ENCODE results near the gene RALGAPB. TPM values are rescaled to one million over a fixed set of nuclear protein-coding genes. Genes with fewer than 3 reads are reported as not detected.
A peak's percentile ranks its signal among the peaks of the same experiment; 100 is the strongest.
"Not testable (repeated sequence)": the region's sequence is repeated elsewhere in the genome, so short reads cannot be mapped to it uniquely, and the experiment has no call there.

The RALGAPB gene
- total RNA-seq, 1 donor from 2014 or later, result 20.8 TPM

- DNase-seq (ENCODE audit: low read depth) (no peak), FAIRE-seq (no peak)
- TF ChIP-seq CTCF (IDR thresholded peaks at IDR 0.05; ENCODE audit: insufficient read depth, low read length, severe bottlenecking), result no peak
- no peaks in the 10 kb centered on the region for H3K27me3 ChIP-seq (ENCODE audit: control insufficient read depth, insufficient read depth, low read length)
- H3K4me3 ChIP-seq (ENCODE audit: low read depth, low read length), result peak overlapping the region; percentile 96
- H3K36me3 ChIP-seq (ENCODE audit: control insufficient read depth, insufficient read depth, low read length), result peaks cover 29% of the 10 kb centered on the region
These were observed 38.3 kb upstream of the RALGAPB start for GRCh38 chr20:38434301-38434741.

DNA sequence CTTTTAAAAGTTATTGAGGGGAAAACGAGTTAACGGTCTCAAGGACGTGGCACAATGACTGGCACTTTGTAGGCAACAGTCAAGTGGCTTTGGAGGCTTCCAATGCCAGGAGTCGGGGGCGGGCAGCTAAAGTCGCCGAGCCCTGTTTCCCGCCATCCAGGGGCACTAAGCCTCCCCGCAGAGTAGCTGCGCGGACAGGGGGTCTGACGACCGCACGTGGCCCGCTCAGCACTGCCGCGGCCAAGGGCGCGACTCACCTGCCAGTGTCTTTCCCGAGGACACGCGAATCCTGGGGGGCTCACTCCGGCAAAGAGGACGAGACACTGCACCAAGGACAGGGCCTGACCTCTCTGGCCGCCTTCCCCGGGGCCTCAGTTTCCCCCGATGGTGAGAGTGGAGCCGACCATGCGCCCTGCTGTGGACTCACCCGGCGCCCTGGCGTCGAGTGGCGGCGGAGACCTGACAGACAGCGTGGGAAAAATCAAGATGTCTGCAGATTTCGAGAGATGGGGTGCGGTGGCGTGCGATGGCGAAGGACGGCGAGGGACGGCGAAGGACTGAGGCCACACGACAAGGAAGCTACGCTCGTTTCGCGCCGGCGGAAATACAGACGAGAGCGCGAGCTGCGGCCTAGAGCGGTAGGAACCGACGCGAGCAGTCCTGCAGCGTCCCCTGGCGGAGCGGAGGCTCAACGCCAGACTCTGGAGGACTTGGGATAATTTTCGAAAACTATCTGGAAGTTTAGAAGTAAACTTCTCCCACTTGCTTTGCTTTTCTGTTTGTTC, 37.7 kb upstream of the RALGAPB start, which contains the start of gene SNHG17:
Gene SNHG17, minus strand, starts transcription at position 559 of the 785 bp plus-strand sequence.
- FAIRE-seq, result no peak
- TF ChIP-seq CTCF (IDR thresholded peaks at IDR 0.05; ENCODE audit: insufficient read depth, low read length, severe bottlenecking), result peak; percentile 100
- Histone ChIP-seq H3K4me3 (ENCODE audit: low read depth, low read length) (peak within 1 kb of the TSS; percentile 96), H3K27me3 (ENCODE audit: control insufficient read depth, insufficient read depth, low read length) (no peaks in the 10 kb centered on the region), H3K36me3 (ENCODE audit: control insufficient read depth, insufficient read depth, low read length) (peaks cover 24% of the 10 kb centered on the region)
- DNase-seq (ENCODE audit: low read depth), result peak; percentile 77

DNA sequence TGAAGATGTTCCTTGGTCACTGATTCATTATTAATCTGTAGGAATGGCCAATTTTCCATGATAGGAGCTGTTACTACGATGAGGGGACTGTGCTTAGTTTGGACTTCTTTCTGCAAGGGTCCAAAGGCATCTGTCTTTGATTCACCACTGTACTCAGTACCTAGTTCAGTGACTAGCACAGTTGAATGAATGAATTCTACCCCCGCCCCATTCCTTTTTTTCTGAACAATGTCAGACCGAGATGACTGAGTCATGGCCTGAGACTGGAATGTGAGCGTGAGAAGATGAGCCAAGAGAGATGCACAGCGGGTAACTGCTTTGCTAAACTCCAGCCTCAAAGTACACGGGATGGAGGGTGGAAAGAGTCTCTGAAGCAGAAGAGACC, 37.1 kb upstream of the RALGAPB start:
- H3K27me3 ChIP-seq (ENCODE audit: control insufficient read depth, insufficient read depth, low read length), result no peaks in the 10 kb centered on the region
- peaks cover 24% of the 10 kb centered on the region for H3K36me3 ChIP-seq (ENCODE audit: control insufficient read depth, insufficient read depth, low read length)
- no peak for TF ChIP-seq CTCF (IDR thresholded peaks at IDR 0.05; ENCODE audit: insufficient read depth, low read length, severe bottlenecking)
- DNase-seq (ENCODE audit: low read depth), result peak; percentile 34
- no peak overlapping the region for H3K4me3 ChIP-seq (ENCODE audit: low read depth, low read length)
- no peak for FAIRE-seq

- no peak for FAIRE-seq
- no peak for TF ChIP-seq CTCF (IDR thresholded peaks at IDR 0.05; ENCODE audit: insufficient read depth, low read length, severe bottlenecking)
- H3K36me3 ChIP-seq (ENCODE audit: control insufficient read depth, insufficient read depth, low read length), result peaks cover 9% of the 10 kb centered on the region
- no peak for DNase-seq (ENCODE audit: low read depth)
- H3K27me3 ChIP-seq (ENCODE audit: control insufficient read depth, insufficient read depth, low read length), result no peaks in the 10 kb centered on the region
- H3K4me3 ChIP-seq (ENCODE audit: low read depth, low read length), result no peak overlapping the region
These were observed 34.8 kb upstream of the RALGAPB start for GRCh38 chr20:38437796-38438195.

GRCh38 chr20:38441110-38441509, 31.5 kb upstream of the RALGAPB start:
- DNase-seq (ENCODE audit: low read depth); H3K4me3 ChIP-seq (ENCODE audit: low read depth, low read length); H3K36me3 ChIP-seq (ENCODE audit: control insufficient read depth, insufficient read depth, low read length); FAIRE-seq; H3K27me3 ChIP-seq (ENCODE audit: control insufficient read depth, insufficient read depth, low read length): not testable (repeated sequence)

- H3K36me3 ChIP-seq (ENCODE audit: control insufficient read depth, insufficient read depth, low read length), result no peaks in the 10 kb centered on the region
- TF ChIP-seq CTCF (IDR thresholded peaks at IDR 0.05; ENCODE audit: insufficient read depth, low read length, severe bottlenecking), result no peak
- no peaks in the 10 kb centered on the region for H3K27me3 ChIP-seq (ENCODE audit: control insufficient read depth, insufficient read depth, low read length)
- FAIRE-seq (no peak), DNase-seq (ENCODE audit: low read depth) (no peak)
- no peak overlapping the region for H3K4me3 ChIP-seq (ENCODE audit: low read depth, low read length)
These were observed 30.7 kb upstream of the RALGAPB start for GRCh38 chr20:38441916-38442315.

Data from bronchial epithelial cell (primary cell).